Mesenchymal stem cell (in vitro differentiated cells and primary cell): Measurements from ENCODE around the gene TNFRSF11A.

Experiments used
- DNase-seq: peaks from one replicate; pipeline ENCODE4 v3.0.0-alpha.2; 2013
- H2AFZ ChIP-seq: one replicate; pipeline ENCODE4 v1.6.1; 2013; ENCODE audit warnings: low read depth, mild to moderate bottlenecking, control low read depth, inconsistent platforms, low read length, moderate library complexity
- H2AK5ac ChIP-seq: 2 replicates; pipeline ENCODE4 v1.6.1; 2013; ENCODE audit warnings: low read length, moderate library complexity, mild to moderate bottlenecking, inconsistent platforms; ENCODE audit not compliant: severe bottlenecking
- H2BK120ac ChIP-seq: one replicate; pipeline ENCODE4 v1.6.1; 2013; ENCODE audit warnings: low read depth, mild to moderate bottlenecking, inconsistent platforms, low read length, moderate library complexity
- H2BK12ac ChIP-seq, 2 experiments: one replicate each; pipeline ENCODE4 v1.6.1; 2013; ENCODE audit warnings: inconsistent platforms in 2 of 2, low read length in 2 of 2, mild to moderate bottlenecking in 2 of 2, moderate library complexity in 2 of 2, control low read depth in 1 of 2
- H2BK15ac ChIP-seq: one replicate; pipeline ENCODE4 v1.6.1; 2013; ENCODE audit warnings: mild to moderate bottlenecking, low read depth, inconsistent platforms; ENCODE audit not compliant: poor library complexity, severe bottlenecking
- H2BK5ac ChIP-seq: 2 replicates; pipeline ENCODE4 v1.6.1; 2013; ENCODE audit warnings: low read depth, mild to moderate bottlenecking, low read length, control low read depth, inconsistent platforms; ENCODE audit not compliant: poor library complexity, severe bottlenecking
- H3K14ac ChIP-seq, 2 experiments: one replicate each; pipeline ENCODE4 v1.6.1; 2013; ENCODE audit warnings: inconsistent platforms in 2 of 2, low read length in 2 of 2, control low read depth in 1 of 2, mild to moderate bottlenecking in 1 of 2, moderate library complexity in 1 of 2
- H3K18ac ChIP-seq, 2 experiments: one replicate each; pipeline ENCODE4 v1.6.1; 2013; ENCODE audit warnings: inconsistent platforms in 2 of 2, low read length in 2 of 2, control low read depth in 1 of 2, low read depth in 1 of 2, mild to moderate bottlenecking in 1 of 2
- H3K23ac ChIP-seq, 2 experiments: one replicate each; pipeline ENCODE4 v1.6.1; 2013; ENCODE audit warnings: inconsistent platforms in 2 of 2, low read length in 2 of 2, mild to moderate bottlenecking in 2 of 2, moderate library complexity in 2 of 2, control low read depth in 1 of 2
- H3K27ac ChIP-seq: 2 replicates; pipeline ENCODE4 v1.5.1; 2013; ENCODE audit warnings: mild to moderate bottlenecking, moderate library complexity, low read length, control low read depth, inconsistent platforms; ENCODE audit not compliant: poor library complexity, severe bottlenecking
- H3K27me3 ChIP-seq, 2 experiments: 2 replicates each; pipeline versions ENCODE4 v1.6.1 to v1.7.0; 2013; ENCODE audit warnings: low read length in 2 of 2, mild to moderate bottlenecking in 2 of 2, moderate library complexity in 2 of 2, control low read depth in 1 of 2, inconsistent platforms in 1 of 2; ENCODE audit not compliant: control insufficient read depth in 1 of 2, insufficient read depth in 1 of 2
- H3K36me3 ChIP-seq, 2 experiments: 2 replicates each; pipeline versions ENCODE4 v1.6.1 to v1.7.0; 2013; ENCODE audit warnings: low read length in 2 of 2, control low read depth in 1 of 2, inconsistent platforms in 1 of 2, low read depth in 1 of 2, mild to moderate bottlenecking in 1 of 2; ENCODE audit not compliant: insufficient read depth in 2 of 2, control insufficient read depth in 1 of 2
- H3K4ac ChIP-seq, 2 experiments: one replicate each; pipeline ENCODE4 v1.6.1; 2013; ENCODE audit warnings: inconsistent platforms in 2 of 2, low read length in 2 of 2, mild to moderate bottlenecking in 2 of 2, moderate library complexity in 2 of 2, control low read depth in 1 of 2, low read depth in 1 of 2
- H3K4me1 ChIP-seq: 2 replicates; pipeline ENCODE4 v1.6.1; 2013; ENCODE audit warnings: low read depth, low read length, control low read depth; ENCODE audit not compliant: control insufficient read depth, insufficient read depth
- H3K4me2 ChIP-seq: 2 replicates; pipeline ENCODE4 v1.6.1; 2013; ENCODE audit warnings: low read length, mild to moderate bottlenecking, inconsistent platforms; ENCODE audit not compliant: poor library complexity, severe bottlenecking
- H3K4me3 ChIP-seq, 2 experiments: 2 replicates each; pipeline versions ENCODE4 v1.5.1 to v1.7.0; 2013; ENCODE audit warnings: low read length in 2 of 2, mild to moderate bottlenecking in 2 of 2, control low read depth in 1 of 2, low read depth in 1 of 2; ENCODE audit not compliant: insufficient read depth in 1 of 2
- H3K79me1 ChIP-seq: replicated peaks from 2 replicates; pipeline ENCODE4 v1.6.1; 2013; ENCODE audit warnings: mild to moderate bottlenecking, control low read depth, low read length, inconsistent platforms; ENCODE audit not compliant: poor library complexity, severe bottlenecking
- H3K9ac ChIP-seq: 2 replicates; pipeline ENCODE4 v1.7.0; 2013; ENCODE audit warnings: mild to moderate bottlenecking, low read length, moderate library complexity
- H3K9me3 ChIP-seq: 2 replicates; pipeline ENCODE4 v1.7.0; 2013; ENCODE audit warnings: mild to moderate bottlenecking, low read length; ENCODE audit not compliant: control insufficient read depth
- H4K8ac ChIP-seq: one replicate; pipeline ENCODE4 v1.6.1; 2013; ENCODE audit warnings: inconsistent platforms, mild to moderate bottlenecking, low read length, moderate library complexity
- H4K91ac ChIP-seq: one replicate; pipeline ENCODE4 v1.6.1; 2013; ENCODE audit warnings: mild to moderate bottlenecking, low read length, inconsistent platforms
- WGBS: methylation state at CpG from one replicate; pipeline ENCODE4 v1.1.7; 2013; ENCODE audit warnings: mixed read lengths; 5-methylcytosine and 5-hydroxymethylcytosine counted together

Gene TNFRSF11A

GRCh38 chr18:62435435-62436031, 110.4 kb downstream of the TNFRSF11A start:
- no peak overlapping the region for H3K27ac ChIP-seq
- H2AFZ ChIP-seq = no peak overlapping the region
- no peak overlapping the region for H2BK120ac ChIP-seq
- H3K14ac ChIP-seq = no peak overlapping the region
- no peaks in the 10 kb centered on the region for H3K36me3 ChIP-seq
- no peak overlapping the region for H4K8ac ChIP-seq
- H3K27me3 ChIP-seq = no peaks in the 10 kb centered on the region
- no peaks in the 10 kb centered on the region for H3K9me3 ChIP-seq
- no peak overlapping the region for H2BK15ac ChIP-seq
- no peak overlapping the region for H3K4me2 ChIP-seq
- no peak overlapping the region for H4K91ac ChIP-seq
- H3K4me3 ChIP-seq = no peak overlapping the region
- no peak overlapping the region for H3K4ac ChIP-seq
- no peaks in the 10 kb centered on the region for H3K79me1 ChIP-seq
- no peak overlapping the region for H2AK5ac ChIP-seq
- H3K18ac ChIP-seq = no peak overlapping the region
- 76% methylated on average over 4 of the region's 11 CpGs for WGBS
- H2BK5ac ChIP-seq = no peak overlapping the region
- H3K4me1 ChIP-seq = no peaks in the 10 kb centered on the region
- no peak for DNase-seq
- H2BK12ac ChIP-seq = no peak overlapping the region
- H3K9ac ChIP-seq = no peak overlapping the region
- no peak overlapping the region for H3K23ac ChIP-seq

- DNase-seq = no peak
- no peak overlapping the region for H2BK15ac ChIP-seq
- no peak overlapping the region for H2BK120ac ChIP-seq
- no peak overlapping the region for H2AFZ ChIP-seq
- H3K23ac ChIP-seq = no peak overlapping the region
- no peak overlapping the region for H3K14ac ChIP-seq
- no peaks in the 10 kb centered on the region for H3K27me3 ChIP-seq
- peak overlapping the region; percentile 88 for H3K9ac ChIP-seq
- WGBS = 81% methylated on average over 6 of the region's 7 CpGs
- H2AK5ac ChIP-seq = no peak overlapping the region
- H3K4me3 ChIP-seq = no peak overlapping the region
- no peak overlapping the region for H3K18ac ChIP-seq
- H3K4ac ChIP-seq = no peak overlapping the region
- H3K79me1 ChIP-seq = no peaks in the 10 kb centered on the region
- no peak overlapping the region for H4K8ac ChIP-seq
- H3K9me3 ChIP-seq = no peaks in the 10 kb centered on the region
- H4K91ac ChIP-seq = no peak overlapping the region
- no peaks in the 10 kb centered on the region for H3K36me3 ChIP-seq
- H3K4me2 ChIP-seq = no peak overlapping the region
- H3K4me1 ChIP-seq = no peaks in the 10 kb centered on the region
- H2BK5ac ChIP-seq = no peak overlapping the region
- no peak overlapping the region for H2BK12ac ChIP-seq
- H3K27ac ChIP-seq = no peak overlapping the region
Measured at GRCh38 chr18:62436636-62437234, 111.6 kb downstream of the TNFRSF11A start.

GRCh38 chr18:62437235-62438017, 112.3 kb downstream of the TNFRSF11A start:
- no peak overlapping the region for H4K91ac ChIP-seq
- no peak overlapping the region for H2BK5ac ChIP-seq
- H3K9me3 ChIP-seq = no peaks in the 10 kb centered on the region
- H4K8ac ChIP-seq = no peak overlapping the region
- H3K4me2 ChIP-seq = no peak overlapping the region
- H3K23ac ChIP-seq = no peak overlapping the region
- no peak overlapping the region for H3K27ac ChIP-seq
- H3K79me1 ChIP-seq = no peaks in the 10 kb centered on the region
- H3K36me3 ChIP-seq = no peaks in the 10 kb centered on the region
- no peak overlapping the region for H3K14ac ChIP-seq
- H2BK120ac ChIP-seq = no peak overlapping the region
- peak overlapping the region; percentile 88 for H3K9ac ChIP-seq
- no peak overlapping the region for H3K4ac ChIP-seq
- WGBS = 74% methylated on average over 11 of the region's 11 CpGs
- peak overlapping the region in 1 of 2 experiments; percentile 62 for H3K4me3 ChIP-seq
- no peak overlapping the region for H3K18ac ChIP-seq
- H2BK12ac ChIP-seq = no peak overlapping the region
- peak; percentile 29 for DNase-seq
- no peak overlapping the region for H2AFZ ChIP-seq
- no peak overlapping the region for H2BK15ac ChIP-seq
- no peaks in the 10 kb centered on the region for H3K27me3 ChIP-seq
- no peaks in the 10 kb centered on the region for H3K4me1 ChIP-seq
- H2AK5ac ChIP-seq = no peak overlapping the region

GRCh38 chr18:62438018-62438329, 112.9 kb downstream of the TNFRSF11A start:
- 78% methylated on average over 10 of the region's 10 CpGs for WGBS
- Histone ChIP-seq H3K9me3 (no peaks in the 10 kb centered on the region), H3K27me3 (no peaks in the 10 kb centered on the region), H2BK5ac (no peak overlapping the region), H3K18ac (no peak overlapping the region), H3K36me3 (no peaks in the 10 kb centered on the region), H4K8ac (no peak overlapping the region), H2AFZ (no peak overlapping the region), H4K91ac (no peak overlapping the region), H3K4ac (no peak overlapping the region), H2AK5ac (no peak overlapping the region), H3K79me1 (no peaks in the 10 kb centered on the region), H3K27ac (no peak overlapping the region), H2BK15ac (no peak overlapping the region), H3K4me2 (no peak overlapping the region), H3K14ac (no peak overlapping the region), H3K9ac (peak overlapping the region; percentile 88), H3K4me1 (no peaks in the 10 kb centered on the region), H2BK120ac (no peak overlapping the region), H2BK12ac (no peak overlapping the region), H3K23ac (no peak overlapping the region), H3K4me3 (peak overlapping the region in 1 of 2 experiments; percentile 62)
- DNase-seq = no peak
